ENCODE results near the gene HTR4.

Gene HTR4

GRCh38 chr5:148663509-148663908 is 9.2 kb upstream of the HTR4 start:
- no peak for DNase-seq (ENCODE audit: low read depth)

- DNase-seq (ENCODE audit: low read depth), result no peak
Measured at GRCh38 chr5:148660346-148660660, 6.0 kb upstream of the HTR4 start.

GRCh38 chr5:148659641-148660345 is 5.5 kb upstream of the HTR4 start:
- DNase-seq (ENCODE audit: low read depth), result no peak

- no peak for DNase-seq (ENCODE audit: low read depth)
Measured at GRCh38 chr5:148653291-148653835, 964 bp downstream of the HTR4 start.

- DNase-seq (ENCODE audit: low read depth), result no peak
Measured at GRCh38 chr5:148651528-148651927, 2.8 kb downstream of the HTR4 start.

- DNase-seq (ENCODE audit: low read depth), result no peak
Measured at GRCh38 chr5:148645527-148645926, 8.8 kb downstream of the HTR4 start.

- DNase-seq (ENCODE audit: low read depth), result no peak
Measured at GRCh38 chr5:148641735-148642134, 12.6 kb downstream of the HTR4 start.

GRCh38 chr5:148640471-148640870 is 13.9 kb downstream of the HTR4 start:
- no peak for DNase-seq (ENCODE audit: low read depth)

- DNase-seq (ENCODE audit: low read depth), result no peak
Measured at GRCh38 chr5:148639081-148639480, 15.2 kb downstream of the HTR4 start.

- DNase-seq (ENCODE audit: low read depth), result no peak
Measured at GRCh38 chr5:148636353-148636752, 18.0 kb downstream of the HTR4 start.

- DNase-seq (ENCODE audit: low read depth), result no peak
Measured at GRCh38 chr5:148635321-148636083, 18.8 kb downstream of the HTR4 start.

GRCh38 chr5:148633067-148633377 is 21.3 kb downstream of the HTR4 start:
- no peak for DNase-seq (ENCODE audit: low read depth)

- DNase-seq (ENCODE audit: low read depth), result no peak
Measured at GRCh38 chr5:148632255-148633066, 21.9 kb downstream of the HTR4 start.

- no peak for DNase-seq (ENCODE audit: low read depth)
Measured at GRCh38 chr5:148626986-148627385, 27.3 kb downstream of the HTR4 start.

GRCh38 chr5:148626081-148626613 is 28.2 kb downstream of the HTR4 start:
- no peak for DNase-seq (ENCODE audit: low read depth)

GRCh38 chr5:148625250-148625649 is 29.1 kb downstream of the HTR4 start:
- no peak for DNase-seq (ENCODE audit: low read depth)

GRCh38 chr5:148623741-148624140 is 30.6 kb downstream of the HTR4 start:
- no peak for DNase-seq (ENCODE audit: low read depth)

GRCh38 chr5:148623101-148623500 is 31.2 kb downstream of the HTR4 start:
- DNase-seq (ENCODE audit: low read depth), result no peak

GRCh38 chr5:148620696-148621095 is 33.6 kb downstream of the HTR4 start:
- DNase-seq (ENCODE audit: low read depth), result no peak

GRCh38 chr5:148620091-148620490 is 34.2 kb downstream of the HTR4 start:
- DNase-seq (ENCODE audit: low read depth), result no peak

- no peak for DNase-seq (ENCODE audit: low read depth)
Measured at GRCh38 chr5:148619484-148619883, 34.8 kb downstream of the HTR4 start.

GRCh38 chr5:148615644-148616275 is 38.6 kb downstream of the HTR4 start:
- no peak for DNase-seq (ENCODE audit: low read depth)

Measured in stimulated activated CD4-positive, alpha-beta T cell treated with anti-CD3 and anti-CD28 coated beads, Interleukin-2, amount 100 ng/mL, for 4 hours (primary cell).